ENCODE measurements around the gene PRM2. TPM values are rescaled to one million over a fixed set of nuclear protein-coding genes. Genes with fewer than 3 reads are reported as not detected.

The PRM2 gene
- total RNA-seq, 1 experiment from 2014 or later, result not detected

GRCh38 chr16:11280616-11281522 lies 4.6 kb upstream of the PRM2 start, which contains the start of gene PRM1:
Gene PRM1, minus strand, starts transcription at chr16:11281330. Its CDS starts 92 bp downstream, at chr16:11281238.
- Histone ChIP-seq H3K36me3 (ENCODE audit: control insufficient read depth, insufficient read depth, low read length) (no peaks in the 10 kb centered on the region), H3K4me1 (peaks cover 21% of the 10 kb centered on the region), H3K27me3 (replicated peaks; ENCODE audit: control insufficient read depth, insufficient read depth, low read length) (no peaks in the 10 kb centered on the region), H3K9me3 (no peaks in the 10 kb centered on the region), H3K4me3 (ENCODE audit: low read depth, low read length) (no peak within 1 kb of the TSS)
- H3K27ac Mint-ChIP-seq (ENCODE audit: unreplicated experiment), result peak within 1 kb of the TSS; percentile 87
- ChIA-PET CTCF (interaction anchor here (0.6 kb wide), 1 partner anchor 17 kb away, joined by 3 read pairs; no protein-coding TSS in a partner anchor), POLR2A (interaction anchor here (1.3 kb wide), 1 partner anchor 25 kb away, joined by 21 read pairs; the partner anchor contains the start of gene SOCS1)
- H3K4me1 Mint-ChIP-seq (ENCODE audit: low read depth, unreplicated experiment), result peaks cover 16% of the 10 kb centered on the region
- no TSS peak for BruUV-seq (replicated peaks)
- no peak for DNase-seq
- no peaks in the 10 kb centered on the region for H3K27me3 Mint-ChIP-seq (ENCODE audit: insufficient read depth, unreplicated experiment)
- TF ChIP-seq, protein P1, sequence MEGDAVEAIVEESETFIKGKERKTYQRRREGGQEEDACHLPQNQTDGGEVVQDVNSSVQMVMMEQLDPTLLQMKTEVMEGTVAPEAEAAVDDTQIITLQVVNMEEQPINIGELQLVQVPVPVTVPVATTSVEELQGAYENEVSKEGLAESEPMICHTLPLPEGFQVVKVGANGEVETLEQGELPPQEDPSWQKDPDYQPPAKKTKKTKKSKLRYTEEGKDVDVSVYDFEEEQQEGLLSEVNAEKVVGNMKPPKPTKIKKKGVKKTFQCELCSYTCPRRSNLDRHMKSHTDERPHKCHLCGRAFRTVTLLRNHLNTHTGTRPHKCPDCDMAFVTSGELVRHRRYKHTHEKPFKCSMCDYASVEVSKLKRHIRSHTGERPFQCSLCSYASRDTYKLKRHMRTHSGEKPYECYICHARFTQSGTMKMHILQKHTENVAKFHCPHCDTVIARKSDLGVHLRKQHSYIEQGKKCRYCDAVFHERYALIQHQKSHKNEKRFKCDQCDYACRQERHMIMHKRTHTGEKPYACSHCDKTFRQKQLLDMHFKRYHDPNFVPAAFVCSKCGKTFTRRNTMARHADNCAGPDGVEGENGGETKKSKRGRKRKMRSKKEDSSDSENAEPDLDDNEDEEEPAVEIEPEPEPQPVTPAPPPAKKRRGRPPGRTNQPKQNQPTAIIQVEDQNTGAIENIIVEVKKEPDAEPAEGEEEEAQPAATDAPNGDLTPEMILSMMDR (IDR thresholded peaks at IDR 0.05; ENCODE audit: insufficient read depth in 1 of 2, low read depth in 1 of 2, low read length in 1 of 2, severe bottlenecking in 1 of 2, unreplicated experiment in 1 of 2), result no peak
- intact Hi-C loops (cut with micrococcal nuclease; ENCODE audit: unreplicated experiment), result no loop called here
- H3K9me3 Mint-ChIP-seq (ENCODE audit: unreplicated experiment), result no peaks in the 10 kb centered on the region
- peak within 1 kb of the TSS; percentile 38 for H3K4me3 Mint-ChIP-seq (ENCODE audit: unreplicated experiment)
- no peaks in the 10 kb centered on the region for H3K36me3 Mint-ChIP-seq (ENCODE audit: insufficient read depth, unreplicated experiment)

DNA sequence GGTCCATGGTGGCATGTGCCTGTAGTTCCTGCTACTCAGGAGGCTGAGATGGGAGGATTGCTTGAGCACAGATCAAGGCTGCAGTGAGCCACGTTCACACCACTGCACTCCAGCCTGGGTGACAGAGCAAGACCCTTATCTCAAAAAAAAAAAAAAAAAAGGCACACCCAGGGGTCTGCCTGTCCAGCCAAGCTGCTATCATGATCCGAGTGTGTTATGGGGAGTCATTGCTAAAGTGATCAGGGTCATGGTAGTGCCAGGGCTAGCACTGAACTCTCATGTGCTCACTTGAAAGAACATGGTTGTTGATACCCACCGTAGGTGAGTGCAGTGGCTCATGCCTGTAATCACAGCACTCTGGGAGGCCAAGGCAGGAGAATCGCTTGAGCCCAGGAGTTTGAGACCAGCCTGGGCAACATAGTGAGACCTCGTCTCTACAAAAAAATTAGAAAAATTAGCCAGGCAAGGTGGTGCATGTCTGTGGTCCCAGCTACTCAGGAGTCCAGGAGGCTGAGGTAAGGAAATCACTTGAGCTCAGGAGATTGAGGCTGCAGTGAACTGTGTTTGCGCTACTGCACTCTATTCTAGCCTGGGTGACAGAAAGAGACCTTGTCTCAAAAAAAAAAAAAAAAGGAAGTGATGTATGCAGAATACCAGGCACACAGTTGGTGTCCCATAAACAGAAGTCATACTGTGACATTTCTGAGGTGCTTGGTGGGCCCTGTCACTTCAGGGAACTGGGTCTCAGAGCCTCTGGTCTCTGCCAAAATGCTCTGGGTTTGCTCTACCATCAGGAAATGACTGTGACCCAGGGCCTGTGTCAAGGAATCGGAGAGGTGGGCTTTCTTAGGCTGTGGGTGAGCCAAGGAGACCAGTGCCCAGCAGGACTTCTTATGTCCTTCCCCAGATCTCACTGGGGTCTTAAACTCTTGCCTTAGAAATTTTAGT lies 2.7 kb upstream of the PRM2 start:
- Mint-ChIP-seq H3K4me1 (ENCODE audit: low read depth, unreplicated experiment) (peaks cover 16% of the 10 kb centered on the region), H3K27me3 (ENCODE audit: insufficient read depth, unreplicated experiment) (no peaks in the 10 kb centered on the region), H3K36me3 (ENCODE audit: insufficient read depth, unreplicated experiment) (no peaks in the 10 kb centered on the region), H3K4me3 (ENCODE audit: unreplicated experiment) (peak overlapping the region; percentile 38), H3K9me3 (ENCODE audit: unreplicated experiment) (no peaks in the 10 kb centered on the region), H3K27ac (ENCODE audit: unreplicated experiment) (peak overlapping the region; percentile 87)
- no peaks in the 10 kb centered on the region for H3K36me3 ChIP-seq (ENCODE audit: control insufficient read depth, insufficient read depth, low read length)
- peaks cover 21% of the 10 kb centered on the region for H3K4me1 ChIP-seq
- H3K27me3 ChIP-seq (replicated peaks; ENCODE audit: control insufficient read depth, insufficient read depth, low read length), result no peaks in the 10 kb centered on the region
- ChIA-PET CTCF (interaction anchor here (1.0 to 1.8 kb wide), 2 partner anchors 23 to 78 kb away, joined by 3 to 29 read pairs; partner anchors contain the start of gene SOCS1), POLR2A (interaction anchor here (1.0 to 1.3 kb wide), 2 partner anchors 18 to 23 kb away, joined by 9 to 21 read pairs; partner anchors contain the start of gene SOCS1)
- TF ChIP-seq, protein P1 (IDR thresholded peaks at IDR 0.05; ENCODE audit: insufficient read depth in 1 of 2, low read depth in 1 of 2, low read length in 1 of 2, severe bottlenecking in 1 of 2, unreplicated experiment in 1 of 2), result no peak
- no peak for DNase-seq
- no peaks in the 10 kb centered on the region for H3K9me3 ChIP-seq
- H3K4me3 ChIP-seq (ENCODE audit: low read depth, low read length), result no peak overlapping the region
- intact Hi-C loops (cut with micrococcal nuclease; ENCODE audit: unreplicated experiment), result loop anchor here (2.0 kb wide), 1 partner anchor 22 kb away; the partner anchor contains the start of gene SOCS1
- no TSS peak for BruUV-seq (replicated peaks)
